ENCODE data around the gene MARVELD1.
A peak's percentile ranks its signal among the peaks of the same experiment; 100 is the strongest.

The MARVELD1 gene

DNA sequence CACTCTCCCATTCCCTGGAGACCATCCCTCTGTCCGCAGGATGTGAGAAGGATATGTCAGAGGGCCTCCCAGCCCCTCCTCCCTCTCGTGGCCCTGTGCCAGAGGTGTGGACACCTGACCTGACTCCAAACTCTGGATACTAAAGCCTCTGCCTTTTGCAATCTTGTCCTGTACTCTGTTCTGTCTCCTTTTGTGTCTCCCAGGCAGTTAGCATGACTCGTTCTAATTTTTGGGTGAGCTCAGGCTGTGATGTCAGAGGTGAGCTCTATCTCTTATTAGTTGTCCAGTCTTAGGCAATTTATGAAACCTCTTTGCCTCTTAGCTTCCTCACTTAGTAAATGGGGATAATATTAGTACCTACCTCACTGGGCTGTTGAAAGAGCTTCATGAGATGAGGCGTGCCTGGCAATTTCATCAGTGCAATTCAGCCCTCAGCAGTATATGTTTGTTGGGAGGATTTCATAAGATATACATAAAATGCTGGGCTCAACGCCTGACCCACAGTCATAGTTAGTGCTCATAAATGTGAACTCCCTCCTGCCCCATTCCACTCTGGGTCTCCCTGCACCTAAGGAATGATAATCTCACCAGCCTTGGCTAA is 10.9 kb downstream of the MARVELD1 start:
- no peak for DNase-seq

DNA sequence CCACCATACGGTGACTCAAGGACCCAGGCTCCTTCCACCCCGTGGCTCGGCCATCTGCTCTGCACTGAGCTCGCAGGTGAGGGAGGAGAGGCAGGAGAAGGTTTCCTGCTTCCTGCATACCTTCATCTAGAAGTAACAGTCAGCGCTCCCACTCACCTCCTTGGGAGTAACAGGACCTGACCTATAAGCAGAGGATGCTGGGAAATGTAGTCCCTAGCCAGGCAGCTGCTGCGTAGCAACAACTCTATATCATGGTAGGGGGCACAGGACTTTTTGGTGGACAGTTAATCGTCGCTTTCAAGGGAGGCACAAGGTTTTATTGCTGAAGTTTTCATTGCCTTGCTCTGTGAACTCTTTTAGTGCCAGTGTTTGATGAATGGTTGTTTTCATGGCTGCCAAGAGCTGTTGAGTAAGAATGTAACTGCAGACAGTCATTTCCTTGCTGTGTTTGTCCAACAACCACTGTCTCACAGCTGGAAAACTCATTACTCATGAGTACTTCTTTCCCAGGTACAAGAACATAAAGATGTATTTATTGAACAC is 13.2 kb downstream of the MARVELD1 start:
- DNase-seq = no peak

DNA sequence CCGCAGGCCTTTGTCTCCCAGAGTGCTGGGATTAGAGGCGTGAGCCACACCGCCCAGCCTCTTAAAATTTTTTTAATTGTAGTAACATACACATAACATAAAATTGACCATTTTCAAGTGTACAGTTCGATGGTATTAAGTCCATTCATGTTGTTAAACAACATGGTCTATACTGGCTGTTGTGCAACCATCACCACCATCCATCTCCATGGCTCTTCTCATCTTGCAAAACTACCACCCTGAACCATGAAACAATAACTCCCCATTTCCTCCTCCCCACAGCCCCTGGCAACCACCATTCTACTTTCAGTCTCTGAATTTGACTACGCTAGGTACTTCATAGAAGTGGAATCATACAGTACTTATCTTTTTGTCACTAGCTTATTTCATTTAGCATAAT is 15.5 kb downstream of the MARVELD1 start:
- no peak for DNase-seq

DNA sequence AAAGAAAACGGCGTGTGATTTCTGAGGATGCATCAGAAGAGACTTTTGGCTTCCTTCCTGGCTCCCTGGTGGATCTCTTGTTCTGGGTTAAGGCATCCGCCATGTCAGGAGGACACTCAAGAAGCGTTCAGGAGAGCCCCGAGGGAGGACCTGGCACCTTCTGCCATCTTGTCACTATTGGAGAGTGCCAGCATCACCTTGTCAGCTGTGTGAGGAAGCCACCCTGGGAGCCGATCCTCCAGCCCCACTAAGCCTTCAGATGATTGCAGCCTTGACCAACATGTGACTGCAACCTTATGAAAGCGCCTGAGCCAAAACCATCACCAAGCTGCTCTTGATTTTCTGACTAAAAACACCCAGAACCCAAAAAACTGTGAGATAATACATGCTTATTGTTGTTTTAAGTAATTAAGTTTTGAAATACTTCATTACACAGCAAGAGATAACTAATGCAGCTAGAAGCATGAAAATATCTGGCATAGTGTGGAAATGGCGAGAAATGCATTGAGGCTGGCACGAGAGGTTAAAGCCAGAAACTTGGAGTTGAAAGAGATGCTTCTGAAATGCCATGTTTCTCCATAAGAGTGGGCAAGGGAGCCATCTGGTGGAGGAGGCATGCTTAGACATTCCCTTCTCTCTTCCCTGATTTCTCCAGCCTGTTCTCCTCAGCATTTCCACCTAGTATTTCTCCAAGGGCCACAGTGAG is 18.0 kb downstream of the MARVELD1 start:
- DNase-seq = peak; percentile 47

DNA sequence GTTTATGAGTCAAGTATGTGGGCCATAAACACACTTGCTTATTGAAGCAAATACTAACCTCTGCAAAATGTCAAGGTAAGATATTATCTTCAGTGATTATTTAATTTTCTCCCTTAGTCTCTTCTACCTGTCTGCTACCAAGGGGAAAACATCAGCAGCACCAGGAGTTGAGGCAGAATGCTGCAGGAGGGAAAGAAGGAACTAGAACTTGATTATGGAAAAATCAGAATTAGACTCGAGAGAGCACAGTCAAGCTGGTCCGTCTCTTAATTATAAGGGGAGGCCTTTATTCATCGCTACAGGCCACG is 18.5 kb downstream of the MARVELD1 start:
- DNase-seq = no peak

DNA sequence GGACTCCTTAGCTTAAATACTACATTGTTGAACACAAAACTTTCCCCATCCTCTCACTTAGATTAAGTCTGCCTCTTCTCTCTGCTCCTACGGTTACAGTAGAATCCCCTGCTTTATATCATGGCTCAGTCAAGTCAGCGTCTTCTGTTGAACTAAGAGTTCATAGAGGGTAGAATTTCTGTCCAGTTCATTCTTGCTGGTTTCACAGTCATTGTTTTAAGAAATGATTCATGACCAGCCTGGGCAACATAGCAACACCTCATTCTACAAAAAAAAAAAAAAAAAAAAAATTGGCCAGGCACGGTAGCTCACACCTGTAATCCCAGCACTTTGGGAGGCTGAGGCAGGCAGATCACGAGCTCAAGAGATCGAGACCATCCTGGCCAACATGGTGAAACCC is 19.7 kb downstream of the MARVELD1 start:
- DNase-seq = no peak

DNA sequence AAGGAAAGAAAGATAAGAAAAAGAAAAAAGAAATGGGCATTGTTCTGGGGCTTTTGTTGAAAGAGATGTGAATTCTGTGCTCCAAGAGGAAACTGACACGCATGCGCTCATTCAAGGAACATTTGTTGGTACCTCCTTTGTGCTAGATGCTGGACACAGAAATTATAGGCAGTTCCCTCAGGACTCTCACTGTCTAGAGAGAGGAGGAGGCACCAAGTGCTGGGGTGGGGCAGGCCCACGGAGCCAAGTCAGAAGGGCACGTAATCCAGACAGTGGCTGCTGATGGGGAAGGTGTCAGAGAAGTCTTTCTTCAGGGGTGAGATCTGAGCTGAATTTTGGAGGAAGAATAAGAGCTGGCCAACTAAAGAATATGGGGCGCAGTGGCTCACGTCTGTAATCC is 20.5 kb downstream of the MARVELD1 start:
- DNase-seq = no peak

DNA sequence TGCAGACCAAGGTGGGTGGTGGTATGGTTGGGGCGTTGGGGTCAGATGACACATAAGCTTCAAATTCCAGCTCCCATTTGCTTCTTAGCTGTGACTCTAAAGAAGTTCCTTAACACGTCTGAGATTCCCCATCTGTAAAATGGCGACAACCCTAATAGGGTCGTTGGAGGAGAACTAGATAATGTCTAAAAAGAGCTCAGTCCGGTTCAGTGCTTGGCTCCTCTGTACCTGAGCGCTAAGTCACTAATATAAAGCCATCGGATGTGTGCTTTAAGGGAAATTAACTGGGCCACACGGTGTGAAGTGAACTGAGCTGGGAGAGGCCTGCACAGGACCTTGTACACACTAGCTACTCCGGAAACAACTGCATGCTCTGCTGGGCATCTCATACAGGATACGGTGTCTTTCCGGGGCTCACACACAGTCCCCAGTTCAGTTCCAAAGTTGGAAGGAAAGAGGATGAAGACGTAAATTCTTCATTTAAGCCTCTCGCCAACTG is 22.9 kb downstream of the MARVELD1 start:
- DNase-seq = no peak

DNA sequence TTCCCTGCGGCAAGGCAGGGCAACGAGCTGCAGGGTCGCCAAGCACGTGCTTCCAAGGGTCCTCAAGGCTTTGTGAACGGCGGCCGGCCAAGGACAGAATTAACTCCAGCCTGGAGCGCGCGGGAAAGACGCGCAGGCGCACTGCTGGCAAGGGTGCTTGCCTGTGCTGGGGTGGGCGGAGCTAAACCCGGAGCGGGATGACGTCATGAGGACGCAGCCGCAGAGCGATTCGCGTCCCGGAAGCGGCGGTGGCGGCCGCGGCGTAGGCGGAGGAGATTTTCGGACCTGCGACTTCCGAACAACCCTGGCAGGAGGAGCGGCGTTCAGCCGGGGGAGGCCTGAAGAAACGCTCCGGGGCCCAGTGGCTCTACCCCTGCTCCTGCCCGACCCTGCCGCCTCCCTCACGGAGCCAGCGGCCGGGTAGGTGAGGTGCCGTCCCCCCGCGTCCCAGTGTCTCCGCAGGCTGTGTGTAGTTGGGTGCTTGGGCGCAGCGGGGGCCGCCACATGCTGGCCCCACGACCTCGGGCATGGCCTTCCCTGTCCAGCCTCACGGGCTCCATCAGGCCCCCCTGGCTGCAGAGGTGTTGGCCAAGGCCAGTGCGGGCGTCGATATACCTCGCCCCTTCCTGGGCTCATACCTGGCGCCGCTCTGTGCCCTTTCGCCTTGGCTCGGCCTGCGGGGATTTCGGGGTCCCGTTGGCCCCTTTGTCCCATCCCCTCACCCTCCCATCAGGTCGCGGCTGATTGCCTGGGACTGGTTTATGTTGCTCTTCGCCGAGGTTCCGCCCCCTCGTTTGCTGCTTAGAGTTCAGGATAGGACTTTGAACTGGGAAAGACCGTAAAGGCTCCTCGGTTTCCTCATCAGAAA is 23.6 kb downstream of the MARVELD1 start, which contains the start of gene ZFYVE27:
Gene ZFYVE27 (plus strand): TSS at position 227 of the 868 bp plus-strand sequence. CDS start 1,350 bp downstream, outside the sequence.
- peak; percentile 93 for DNase-seq

DNA sequence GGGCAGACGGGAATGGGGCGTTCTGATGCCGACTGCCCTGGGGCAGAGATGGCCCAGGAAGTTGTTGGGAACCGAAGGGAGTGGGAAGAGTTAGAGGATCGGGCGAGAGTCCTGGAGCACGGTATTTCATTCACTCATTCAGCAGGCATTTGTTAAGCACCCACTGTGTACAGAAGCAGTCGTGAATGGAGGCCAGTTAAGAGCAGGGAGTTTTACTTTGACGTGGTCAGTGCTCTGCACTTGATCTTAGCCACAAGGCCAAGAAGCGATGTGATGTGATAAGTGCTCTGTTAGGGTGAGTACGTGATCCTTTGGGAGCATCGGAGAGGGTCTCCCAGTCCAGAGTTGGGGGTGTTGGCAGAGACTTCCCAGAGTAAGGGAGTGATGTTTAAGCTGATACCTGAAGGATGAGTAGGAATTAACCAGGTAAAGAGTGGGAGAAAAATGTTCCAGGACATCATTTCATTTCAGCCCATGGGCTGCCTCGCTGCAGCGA is 24.3 kb downstream of the MARVELD1 start:
- no peak for DNase-seq

DNA sequence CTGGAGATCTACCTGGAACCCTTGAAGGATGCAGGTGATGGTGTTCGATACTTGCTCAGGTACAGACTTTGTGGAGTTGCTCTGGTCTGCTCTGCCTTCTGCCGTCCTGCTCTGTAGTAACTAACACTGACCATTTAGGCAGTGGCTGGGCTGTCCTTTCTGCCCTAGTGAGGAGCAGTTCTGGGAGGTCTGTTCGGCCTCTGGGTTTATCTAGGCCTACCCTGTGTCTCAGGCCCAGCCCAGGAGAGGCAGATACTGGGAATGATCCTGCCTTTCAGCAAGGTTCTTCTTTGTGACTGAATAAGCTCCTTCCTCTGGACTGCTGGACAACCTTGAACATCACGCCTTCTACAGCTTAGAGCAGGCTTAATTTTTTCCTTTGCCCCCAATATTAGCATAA is 25.1 kb downstream of the MARVELD1 start:
- no peak for DNase-seq

DNA sequence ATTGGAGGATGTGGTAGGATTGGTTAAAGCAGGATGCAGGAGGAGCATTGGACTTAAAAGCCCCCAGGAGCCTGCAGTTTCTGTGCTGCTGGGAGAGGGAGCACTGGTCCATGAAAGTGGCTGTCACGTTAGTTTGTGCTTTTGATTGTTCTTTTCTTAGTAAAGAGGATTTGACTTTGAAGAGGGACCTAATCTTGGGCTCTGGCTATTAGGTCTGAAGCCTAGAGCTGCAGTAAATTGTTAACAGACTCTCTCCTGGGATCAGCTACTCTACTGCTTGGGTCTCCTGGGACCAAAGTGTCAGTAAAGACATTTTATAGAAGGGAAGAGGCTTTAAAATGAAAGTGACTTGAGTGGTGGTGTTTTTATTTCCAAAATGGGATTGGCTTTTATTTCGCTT is 27.1 kb downstream of the MARVELD1 start:
- DNase-seq = no peak

DNA sequence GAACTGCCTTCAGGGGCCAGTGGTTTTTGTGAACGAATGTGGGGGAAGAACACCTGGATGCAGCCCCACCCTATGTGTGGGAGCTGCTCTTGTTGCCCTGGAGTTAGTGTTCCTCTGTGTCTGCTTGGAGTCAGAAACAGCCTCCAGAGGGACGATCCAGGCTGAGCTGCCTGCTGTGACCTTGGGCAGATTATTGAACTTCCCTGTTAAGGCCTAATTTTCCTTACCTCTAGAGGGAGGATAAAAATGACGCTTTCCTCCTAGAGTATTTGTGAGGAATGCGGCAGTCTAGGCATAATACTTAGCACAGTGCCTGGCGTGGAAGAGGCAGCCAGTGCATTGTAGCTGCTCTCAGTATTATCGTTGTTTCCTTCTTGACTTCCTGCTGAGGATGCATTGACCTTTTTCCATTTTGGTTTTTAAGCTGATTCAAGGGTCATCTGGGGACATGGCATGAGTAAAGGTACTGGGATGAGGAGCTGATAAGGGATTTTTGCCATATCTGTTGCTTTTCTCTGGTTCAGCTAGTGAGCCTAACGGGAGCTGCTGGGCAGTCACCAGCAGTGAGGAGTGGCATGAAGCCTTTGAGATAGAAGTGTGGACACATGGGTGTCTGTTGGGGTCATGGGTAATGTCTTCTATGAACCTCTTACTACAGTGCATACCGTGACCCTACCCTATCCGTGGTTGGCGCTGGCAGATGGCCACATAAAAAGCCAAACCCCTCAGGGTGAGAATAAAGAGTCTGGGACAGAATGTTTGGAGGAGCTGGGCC is 29.8 kb downstream of the MARVELD1 start:
- no peak for DNase-seq

DNA sequence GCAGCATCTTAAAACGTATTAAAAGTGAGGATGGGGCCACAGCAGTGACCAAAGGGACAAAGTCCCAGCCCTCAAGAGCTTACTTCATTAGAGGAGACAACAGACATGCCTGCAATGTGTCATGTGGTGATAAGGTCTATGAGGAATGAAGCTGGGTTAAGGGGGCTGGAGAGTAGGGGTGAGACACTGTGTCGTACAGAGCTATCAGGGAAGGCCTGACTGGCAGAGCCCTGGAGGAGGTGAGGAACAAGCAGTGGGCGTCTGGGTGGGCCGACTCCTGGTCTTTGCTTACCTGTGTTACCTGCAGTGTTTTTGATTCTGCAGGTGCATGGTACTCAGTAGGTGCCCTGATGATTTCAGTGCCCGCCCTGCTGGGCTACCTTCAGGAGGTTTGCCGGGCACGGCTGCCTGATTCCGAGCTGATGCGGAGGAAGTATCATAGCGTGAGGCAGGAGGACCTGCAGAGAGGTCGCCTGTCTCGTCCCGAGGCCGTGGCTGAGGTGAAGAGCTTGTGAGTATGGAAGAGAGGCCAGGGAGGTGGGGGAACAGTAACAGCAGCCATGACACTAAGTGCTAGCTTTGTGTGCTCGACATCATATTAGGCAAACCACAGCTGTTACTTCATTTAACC is 31.0 kb downstream of the MARVELD1 start:
- no peak for DNase-seq

DNA sequence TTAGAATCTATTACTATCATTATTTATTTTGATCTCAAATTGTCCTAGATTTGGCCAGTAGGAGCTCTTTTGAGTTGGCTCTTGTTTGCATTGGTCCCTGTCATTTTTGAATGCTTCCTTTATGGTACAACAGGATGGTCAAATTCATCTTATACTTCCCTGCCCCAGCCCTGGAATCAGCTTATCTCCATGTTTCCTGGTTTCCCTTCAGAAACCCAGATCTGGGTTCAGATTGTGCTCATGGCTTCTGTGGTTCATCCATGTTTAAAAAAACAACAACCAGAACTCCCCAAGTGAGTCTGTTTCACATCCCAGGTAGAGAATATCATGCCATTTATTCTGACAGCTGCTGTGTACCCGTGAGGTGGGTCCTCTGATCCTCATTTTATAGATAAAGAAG is 34.0 kb downstream of the MARVELD1 start:
- no peak for DNase-seq

DNA sequence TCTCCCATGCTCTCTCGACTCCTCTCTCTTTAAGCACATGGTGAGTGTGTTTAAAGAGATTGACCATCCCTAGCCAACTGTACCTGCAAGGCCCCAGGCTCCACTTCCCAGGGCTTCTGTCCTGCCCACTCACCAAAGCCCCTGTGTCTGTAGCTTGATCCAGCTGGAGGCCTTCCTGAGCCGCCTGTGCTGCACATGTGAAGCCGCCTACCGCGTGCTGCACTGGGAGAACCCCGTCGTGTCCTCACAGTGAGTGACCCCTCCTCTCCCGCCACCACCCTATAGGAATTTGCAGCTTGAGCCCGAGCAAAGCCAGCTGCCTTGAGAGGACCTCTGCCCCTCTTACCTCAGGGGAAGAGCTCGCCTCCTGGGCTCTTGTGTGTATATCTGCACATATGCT is 34.6 kb downstream of the MARVELD1 start:
- DNase-seq = no peak

DNA sequence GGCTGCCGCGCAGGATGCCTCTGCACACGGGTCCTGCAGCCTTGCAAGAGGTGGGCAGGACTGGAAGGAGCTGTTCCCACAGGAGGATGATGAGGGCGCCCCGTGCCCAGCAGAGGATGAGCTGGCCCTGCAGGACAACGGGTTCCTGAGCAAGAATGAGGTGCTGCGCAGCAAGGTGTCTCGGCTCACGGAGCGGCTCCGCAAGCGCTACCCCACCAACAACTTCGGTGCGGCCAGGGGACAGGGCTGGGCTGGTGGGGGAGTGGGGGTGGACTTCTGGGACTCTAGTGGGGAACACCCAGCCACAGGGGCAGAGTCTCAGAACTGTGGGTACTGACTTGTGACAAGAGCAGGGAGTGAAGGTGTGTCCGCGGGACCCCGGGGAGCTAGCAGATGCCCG is 39.4 kb downstream of the MARVELD1 start:
- no peak for DNase-seq

DNA sequence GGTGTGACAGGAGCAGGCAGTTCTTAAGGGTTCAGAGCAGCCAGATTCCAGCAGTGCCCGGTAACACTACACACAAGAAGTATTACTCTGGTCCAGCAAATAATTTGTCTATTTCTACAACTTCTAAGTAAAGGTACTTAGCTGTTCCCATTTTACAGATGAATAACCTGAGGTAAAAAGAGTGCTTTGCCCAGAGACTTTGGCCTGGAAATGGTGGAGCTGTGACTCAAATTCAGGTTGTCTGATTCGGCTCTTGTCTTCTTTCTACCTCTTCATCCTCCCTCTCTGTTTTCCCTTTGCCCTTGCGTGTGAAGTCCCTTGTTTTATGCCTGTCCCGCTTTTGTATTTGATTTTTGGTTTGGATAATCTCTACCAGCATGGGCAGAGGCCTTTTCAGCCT is 41.2 kb downstream of the MARVELD1 start:
- no peak for DNase-seq

DNA sequence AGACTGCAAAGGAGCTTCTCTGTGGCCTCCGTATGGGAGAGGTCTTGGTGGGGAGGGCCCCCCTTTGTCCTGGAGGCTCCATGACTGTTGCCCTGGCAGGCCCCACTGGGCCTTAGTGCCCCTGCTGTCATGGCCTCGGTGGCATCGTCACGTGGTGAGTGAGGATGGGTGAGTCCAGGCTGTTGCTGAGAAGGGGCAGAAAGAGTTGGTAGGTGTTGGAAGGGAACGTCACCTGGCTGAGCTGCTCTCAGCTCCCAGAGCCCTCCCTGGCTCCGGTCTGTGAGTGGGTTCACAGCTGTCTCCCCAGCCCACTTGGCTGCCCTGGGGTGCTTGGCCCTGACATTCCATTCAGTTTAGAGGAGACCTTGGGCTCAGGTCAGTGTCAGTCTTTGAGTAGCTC is 42.2 kb downstream of the MARVELD1 start:
- DNase-seq = no peak

DNA sequence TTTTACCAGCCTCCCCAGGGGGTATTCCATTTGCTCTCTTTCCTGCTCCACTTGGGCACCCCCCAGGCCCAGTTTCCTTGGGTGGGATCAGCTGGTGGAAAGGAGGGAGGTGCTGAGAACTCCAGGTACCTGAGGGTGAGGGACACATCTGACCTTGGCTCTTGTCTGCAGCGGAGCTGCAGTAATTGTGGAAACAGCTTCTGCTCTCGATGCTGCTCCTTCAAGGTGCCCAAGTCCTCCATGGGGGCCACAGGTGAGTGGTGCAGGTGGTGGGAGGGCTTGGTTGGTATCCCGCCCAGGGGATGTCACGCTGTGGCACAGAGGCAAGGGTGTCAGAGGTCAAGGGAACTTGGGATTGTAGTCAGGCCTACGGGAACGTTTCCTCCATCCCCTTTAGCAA is 43.9 kb downstream of the MARVELD1 start:
- DNase-seq = no peak

DNA sequence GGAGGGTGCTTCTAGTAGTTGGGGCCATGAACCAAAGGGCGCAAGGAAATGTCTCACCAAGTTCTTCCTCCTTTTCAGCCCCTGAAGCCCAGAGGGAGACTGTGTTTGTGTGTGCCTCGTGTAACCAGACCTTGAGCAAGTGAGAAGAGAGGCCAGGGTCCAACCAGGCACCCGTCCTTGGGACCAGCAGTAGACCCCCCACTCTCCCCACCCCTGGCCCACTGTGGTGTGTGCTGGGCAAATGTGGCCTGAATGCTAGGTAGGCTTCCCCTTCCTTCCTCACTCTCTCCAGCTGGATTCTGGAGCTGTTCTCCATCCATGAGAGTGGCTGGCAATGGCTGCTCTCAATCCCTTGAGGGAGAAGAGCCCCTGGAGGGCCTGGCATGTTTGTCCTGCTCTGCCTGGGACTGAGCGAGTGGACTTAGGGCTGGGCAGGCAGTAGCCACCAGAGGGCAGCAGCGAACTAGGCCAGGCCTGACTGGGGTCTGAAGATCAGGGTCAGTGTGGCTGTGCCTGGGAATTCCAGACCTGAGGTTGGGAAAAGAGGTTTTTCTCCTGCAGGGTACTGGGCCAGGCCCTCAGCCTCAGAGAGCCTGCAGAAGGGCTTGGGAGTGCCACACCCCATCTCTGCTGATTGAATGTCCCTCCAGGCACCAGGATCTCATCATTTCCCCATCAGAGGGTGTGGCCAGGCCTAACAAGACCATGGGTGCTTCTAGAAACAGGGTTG is 45.8 kb downstream of the MARVELD1 start:
- DNase-seq = peak; percentile 21

All from activated T-cell treated with anti-CD3 and anti-CD28 coated beads for 4 hours (primary cell).